Measurements from ENCODE around the gene SNRPA. TPM values are rescaled to one million over a fixed set of nuclear protein-coding genes. Genes with fewer than 3 reads are reported as not detected.
A peak's percentile ranks its signal among the peaks of the same experiment; 100 is the strongest.

The SNRPA gene
- total and polyA plus RNA-seq, 8 donors, result 4.9 to 258 (median 58.8) TPM

DNA sequence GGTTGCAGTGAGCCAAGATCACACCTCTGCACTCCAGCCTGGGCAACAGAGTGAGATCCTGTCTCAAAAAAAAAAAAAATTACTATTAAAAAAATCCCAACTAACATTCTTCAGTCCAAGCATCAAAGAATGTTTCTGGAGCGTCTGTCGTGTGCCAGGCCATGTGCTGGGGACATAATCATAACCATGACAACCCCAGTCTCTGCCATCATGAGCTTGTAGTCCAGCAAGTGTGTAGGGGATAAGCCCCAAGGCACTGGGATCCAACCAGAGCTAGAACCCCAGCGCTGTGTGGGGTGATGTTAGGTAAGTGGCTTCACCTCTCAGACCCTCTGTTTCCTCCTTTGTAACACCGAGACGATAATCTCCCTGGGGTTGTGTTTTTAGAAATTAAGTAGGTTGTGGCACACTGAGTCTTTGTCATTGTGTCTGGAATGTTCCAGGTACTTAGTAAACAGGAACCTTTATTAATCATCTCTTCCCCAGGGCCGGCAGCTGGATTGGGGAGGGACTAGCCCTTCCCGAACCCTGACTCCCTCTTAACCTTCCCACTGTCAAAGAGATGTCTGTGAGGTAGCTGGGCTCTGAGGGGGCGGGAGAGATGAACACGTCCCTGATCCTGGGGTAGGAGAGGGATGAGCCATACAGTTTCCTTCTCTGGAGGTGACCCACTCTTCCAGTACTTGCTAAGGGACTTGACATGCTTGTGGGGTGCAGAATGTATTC, 28.9 kb upstream of the SNRPA start:
- TF ChIP-seq POLR2A (IDR thresholded peaks at IDR 0.05) (no peak), POLR2AphosphoS5 (IDR thresholded peaks at IDR 0.05) (peak in 1 of 3 donors; percentile 7)
- intact Hi-C loops (cut with DNase I; ENCODE audit: low total_unique reads), result no loop called here
- peaks cover 30 to 79% (median 57%) of the 10 kb centered on the region in 4 donors for H3K4me1 ChIP-seq
- peak overlapping the region in 3 of 4 donors; percentile 10 to 83 (median 75) for H3K4me3 ChIP-seq
- H3K27ac ChIP-seq, result peak overlapping the region in 4 of 5 donors; percentile 98 to 100 (median 99)
- no peaks in the 10 kb centered on the region for H3K9me3 ChIP-seq
- WGBS, 5 donors, result 59 to 71% (median 65%) methylated on average over 9 of the region's 9 CpGs
- H3K27me3 ChIP-seq, result no peaks in the 10 kb centered on the region
- peaks cover 32 to 56% (median 43%) of the 10 kb centered on the region in 4 donors for H3K36me3 ChIP-seq
- DNase-seq, result no peak

DNA sequence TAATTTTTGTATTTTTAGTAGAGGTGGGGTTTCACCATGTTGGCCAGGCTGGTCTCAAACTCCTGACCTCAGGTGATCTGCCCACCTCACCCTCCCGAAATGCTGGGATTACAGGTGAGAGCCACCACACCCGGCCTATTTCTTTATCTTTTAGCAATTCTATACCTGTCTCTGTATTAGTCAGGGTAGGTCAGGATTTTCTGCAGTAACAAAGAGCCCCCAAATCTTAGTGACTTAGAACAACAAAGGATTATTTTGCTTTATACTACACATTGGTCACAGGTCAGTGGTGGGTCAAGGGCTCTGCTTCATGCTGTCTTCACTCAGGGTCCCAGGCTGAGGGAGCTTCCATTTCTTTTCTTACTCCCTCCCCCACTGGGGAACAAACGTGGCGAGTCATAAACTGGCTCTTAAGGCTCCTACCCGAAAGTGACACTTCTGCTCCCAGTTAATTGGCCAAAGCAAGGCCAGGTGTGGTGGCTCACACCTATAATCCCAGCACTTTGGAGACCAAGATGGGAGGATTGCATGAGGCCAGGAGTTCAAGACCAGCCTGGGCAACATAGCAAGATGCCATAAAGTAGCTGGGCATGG, 27.2 kb upstream of the SNRPA start:
- Histone ChIP-seq H3K4me1 (peaks cover 30 to 67% (median 52%) of the 10 kb centered on the region in 4 donors), H3K36me3 (peaks cover 48 to 73% (median 60%) of the 10 kb centered on the region in 4 donors), H3K4me3 (peak overlapping the region in 1 of 4 donors; percentile 83), H3K9me3 (no peaks in the 10 kb centered on the region), H3K27ac (no peak overlapping the region), H3K27me3 (no peaks in the 10 kb centered on the region)
- no peak for TF ChIP-seq CTCF (IDR thresholded peaks at IDR 0.05)
- TF ChIP-seq POLR2A (IDR thresholded peaks at IDR 0.05), result no peak
- TF ChIP-seq EP300 (IDR thresholded peaks at IDR 0.05), result no peak
- TF ChIP-seq POLR2AphosphoS5 (IDR thresholded peaks at IDR 0.05), result no peak
- no peak for DNase-seq
- intact Hi-C loops (cut with DNase I; ENCODE audit: low total_unique reads), result no loop called here
- 88 to 97% (median 94%) methylated on average over 5 of the region's 5 CpGs for WGBS, 5 donors

DNA sequence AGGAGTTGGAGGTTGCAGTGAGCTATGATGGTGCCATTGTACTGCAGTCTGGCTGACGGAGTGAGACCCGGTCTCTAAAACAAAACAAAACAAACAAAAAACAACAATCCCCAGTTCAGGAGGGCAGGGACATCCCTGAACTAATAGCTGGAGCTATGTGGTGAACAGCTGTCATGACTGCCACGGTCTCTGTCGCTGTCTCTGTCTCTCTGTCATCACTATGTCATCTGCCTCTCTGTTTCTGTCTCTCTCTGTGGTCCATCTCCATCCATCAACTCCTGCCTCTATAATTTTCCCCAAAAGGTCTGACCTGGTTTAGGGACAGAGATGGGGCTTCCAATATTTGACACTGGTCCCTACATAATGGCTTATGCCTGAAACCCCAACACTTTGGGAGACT, 26.7 kb upstream of the SNRPA start:
- DNase-seq, result no peak
- H3K36me3 ChIP-seq, result peaks cover 53 to 78% (median 65%) of the 10 kb centered on the region in 4 donors
- H3K9me3 ChIP-seq, result no peaks in the 10 kb centered on the region
- peak overlapping the region in 1 of 5 donors; percentile 8 for H3K27ac ChIP-seq
- WGBS, 5 donors, result 86 to 96% (median 93%) methylated on average over 4 of the region's 4 CpGs
- H3K4me1 ChIP-seq, result peaks cover 30 to 61% (median 49%) of the 10 kb centered on the region in 4 donors
- intact Hi-C loops (cut with DNase I; ENCODE audit: low total_unique reads), result no loop called here
- peak overlapping the region in 1 of 4 donors; percentile 83 for H3K4me3 ChIP-seq
- TF ChIP-seq EP300 (IDR thresholded peaks at IDR 0.05) (no peak), POLR2AphosphoS5 (IDR thresholded peaks at IDR 0.05) (no peak), POLR2A (IDR thresholded peaks at IDR 0.05) (no peak), CTCF (IDR thresholded peaks at IDR 0.05) (no peak)
- H3K27me3 ChIP-seq, result no peaks in the 10 kb centered on the region

GRCh38 chr19:40724855-40725254, 26.1 kb upstream of the SNRPA start:
- Histone ChIP-seq H3K36me3 (peaks cover 58 to 83% (median 71%) of the 10 kb centered on the region in 4 donors), H3K27me3 (no peaks in the 10 kb centered on the region), H3K4me3 (no peak overlapping the region), H3K4me1 (peaks cover 25 to 56% (median 44%) of the 10 kb centered on the region in 4 donors), H3K27ac (no peak overlapping the region), H3K9me3 (no peaks in the 10 kb centered on the region)
- no peak for TF ChIP-seq CTCF (IDR thresholded peaks at IDR 0.05)
- no peak for TF ChIP-seq POLR2A (IDR thresholded peaks at IDR 0.05)
- no peak for TF ChIP-seq POLR2AphosphoS5 (IDR thresholded peaks at IDR 0.05)
- TF ChIP-seq EP300 (IDR thresholded peaks at IDR 0.05), result no peak
- DNase-seq, result no peak
- intact Hi-C loops (cut with DNase I; ENCODE audit: low total_unique reads), result no loop called here
- WGBS, 5 donors, result 83 to 96% (median 92%) methylated on average over 3 of the region's 3 CpGs
